GM12873 (cell line): ENCODE results near the gene SLC49A3.
A peak's percentile ranks its signal among the peaks of the same experiment; 100 is the strongest.

ENCODE experiments used
- CTCF ChIP-seq: IDR thresholded peaks from 2 replicates; pipeline ENCODE4 v1.5.1; 2012; ENCODE audit warnings: low read depth, mild to moderate bottlenecking, moderate library complexity, low read length, control low read depth; ENCODE audit not compliant: insufficient read depth; ENCODE audit errors: missing control alignments

SLC49A3 gene

GRCh38 chr4:687048-687970 lies 1.6 kb downstream of the SLC49A3 start:
- no peak for TF ChIP-seq CTCF

- no peak for TF ChIP-seq CTCF
Measured at GRCh38 chr4:686413-687040, 2.4 kb downstream of the SLC49A3 start.

GRCh38 chr4:685679-686412 lies 3.1 kb downstream of the SLC49A3 start:
- no peak for TF ChIP-seq CTCF

GRCh38 chr4:684623-685327 lies 4.2 kb downstream of the SLC49A3 start:
- TF ChIP-seq CTCF: no peak

GRCh38 chr4:683982-684622 lies 4.8 kb downstream of the SLC49A3 start:
- TF ChIP-seq CTCF: peak; percentile 75

- TF ChIP-seq CTCF: no peak
Measured at GRCh38 chr4:683247-683897, 5.6 kb downstream of the SLC49A3 start.
